Activated CD8-positive, alpha-beta T cell treated with anti-CD3 and anti-CD28 coated beads, Interleukin-2, amount 10 ng/mL, durations not matched to agents 7 days and 5 days (primary cell): ENCODE measurements around the gene WDR38. TPM values are rescaled to one million over a fixed set of nuclear protein-coding genes. Genes with fewer than 3 reads are reported as not detected.

ENCODE experiments used
- total RNA-seq, 2 experiments: library from RNA; stranded (reverse); gene quantifications; one replicate each; pipeline ENCODE4 v1.2.3, GENCODE V29; 2021

The WDR38 gene
- total RNA-seq, 2 experiments from 2014 or later = not detected

Other genes starting within 250 kb of the WDR38 start
- under 1 TPM; 0.18 to 0.26 TPM for gene NR6A1, start 82.1 kb upstream of the WDR38 start, total RNA-seq
- gene OLFML2A, start 76.3 kb upstream of the WDR38 start, total RNA-seq = not detected
- 1,000 to 10,000 TPM; 1,341 to 1,437 TPM for gene RPL35, start 8.5 kb downstream of the WDR38 start, total RNA-seq
- gene ARPC5L, start 8.7 kb downstream of the WDR38 start, total RNA-seq = 10 to 100 TPM; 82.0 to 86.0 TPM
- gene GOLGA1, start 87.6 kb downstream of the WDR38 start, total RNA-seq = 10 to 100 TPM; 14.0 to 16.2 TPM